ENCODE data around the gene MYOD1.

MYOD1 gene

DNA sequence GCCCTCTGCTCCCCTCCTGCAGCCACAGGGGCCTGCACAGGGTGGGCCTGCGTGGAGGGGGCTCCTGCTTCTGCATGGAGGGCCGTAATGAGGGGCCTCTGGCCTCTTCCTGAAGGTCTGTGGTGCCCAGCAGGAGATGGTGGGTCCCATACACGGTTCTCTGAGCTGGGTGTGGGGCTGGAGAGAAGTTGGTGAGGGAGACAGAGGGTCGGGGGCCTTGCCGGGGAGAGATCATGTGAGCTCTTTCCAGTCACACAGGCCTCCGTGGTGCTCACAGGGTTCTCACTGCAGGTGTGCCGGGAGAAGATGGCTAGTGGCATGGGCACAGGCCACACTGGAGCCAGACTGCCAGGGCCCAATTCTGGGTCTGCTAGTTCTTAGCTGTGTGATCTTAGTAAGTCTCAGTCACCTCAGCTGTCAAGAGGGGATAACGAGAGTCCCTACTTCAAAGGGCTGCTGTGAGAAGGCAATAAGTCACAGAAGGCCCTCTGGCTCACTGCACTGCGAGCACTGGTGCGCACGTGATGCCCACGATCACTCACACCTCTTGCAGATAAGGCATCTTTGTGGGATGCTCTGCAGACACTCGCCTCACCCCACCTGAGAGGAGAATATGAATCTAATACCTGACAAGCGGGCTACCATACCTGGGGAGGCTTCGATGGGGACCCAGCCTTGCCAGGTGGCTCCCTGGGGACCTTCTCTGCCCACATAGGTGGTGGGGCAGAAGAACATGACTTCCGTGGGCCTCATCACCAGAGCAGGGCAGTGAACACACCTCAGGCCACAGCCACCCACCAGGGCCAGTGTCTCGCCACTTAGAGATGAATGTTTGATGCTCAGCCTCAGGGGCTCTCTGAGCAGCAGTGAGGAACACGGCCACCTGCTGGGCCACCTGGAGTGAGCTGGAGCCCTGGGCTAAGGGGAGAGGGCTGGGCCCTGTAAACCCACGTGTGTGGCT is 29.7 kb downstream of the MYOD1 start:
- no peak for DNase-seq (ENCODE audit: low read depth in 2 of 2, low spot score in 1 of 2)

DNA sequence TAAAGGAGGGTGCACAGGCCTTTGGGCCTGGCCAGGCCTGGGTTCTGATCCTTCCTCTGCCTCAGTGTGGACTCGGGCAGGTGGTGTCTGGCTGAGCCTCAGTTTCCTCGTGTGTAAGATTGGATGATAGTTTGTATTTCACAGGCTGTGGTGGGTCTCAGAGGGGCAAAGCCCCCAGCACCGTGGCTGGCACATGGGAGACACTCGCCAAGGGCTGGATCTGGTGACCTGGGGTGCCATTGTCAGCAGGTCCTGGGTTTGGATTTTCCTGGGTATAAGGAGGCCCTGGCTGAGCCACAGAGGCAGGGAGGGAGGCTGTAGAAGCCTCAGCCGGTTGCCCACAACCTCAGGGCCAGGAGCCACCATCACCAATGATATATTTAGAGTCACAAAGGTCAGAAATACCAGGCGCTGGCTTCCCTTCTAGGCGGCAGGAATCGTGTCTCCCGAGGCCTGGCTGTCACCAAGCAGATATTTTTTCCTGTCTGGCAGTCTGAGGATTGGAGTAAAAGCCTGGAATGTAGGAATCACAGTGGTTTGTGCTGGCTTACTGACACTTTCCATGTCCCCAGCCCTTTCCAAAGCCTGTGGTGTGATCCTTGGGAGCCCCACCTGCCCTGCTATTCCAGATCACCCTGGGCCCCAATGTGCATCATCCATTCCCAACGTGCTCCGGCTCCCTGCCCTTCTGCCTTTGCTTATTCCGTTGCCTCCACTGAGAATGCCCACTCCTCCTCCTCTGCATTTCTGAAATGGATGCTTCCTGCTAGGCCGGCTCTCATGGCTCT is 30.8 kb downstream of the MYOD1 start:
- DNase-seq (ENCODE audit: low read depth in 2 of 2, low spot score in 1 of 2): no peak

DNA sequence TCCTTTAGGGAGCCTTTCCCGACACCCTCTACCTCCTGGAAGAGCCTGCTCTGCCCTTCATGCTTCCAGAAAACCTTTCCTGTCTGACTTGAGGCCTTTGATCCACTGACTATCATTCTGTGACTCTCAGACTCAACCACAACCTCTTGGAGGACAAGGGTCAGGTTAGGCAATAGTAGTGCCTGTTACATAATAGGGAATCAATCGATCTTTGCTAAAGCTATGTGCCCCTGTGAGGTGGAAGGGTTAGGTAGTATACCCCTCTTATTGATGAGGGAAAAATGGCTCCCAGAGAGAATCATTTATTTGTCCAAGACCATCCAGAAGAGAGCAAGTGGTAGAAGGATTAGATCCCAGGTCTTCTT is 31.4 kb downstream of the MYOD1 start:
- DNase-seq (ENCODE audit: low read depth in 2 of 2, low spot score in 1 of 2): no peak

DNA sequence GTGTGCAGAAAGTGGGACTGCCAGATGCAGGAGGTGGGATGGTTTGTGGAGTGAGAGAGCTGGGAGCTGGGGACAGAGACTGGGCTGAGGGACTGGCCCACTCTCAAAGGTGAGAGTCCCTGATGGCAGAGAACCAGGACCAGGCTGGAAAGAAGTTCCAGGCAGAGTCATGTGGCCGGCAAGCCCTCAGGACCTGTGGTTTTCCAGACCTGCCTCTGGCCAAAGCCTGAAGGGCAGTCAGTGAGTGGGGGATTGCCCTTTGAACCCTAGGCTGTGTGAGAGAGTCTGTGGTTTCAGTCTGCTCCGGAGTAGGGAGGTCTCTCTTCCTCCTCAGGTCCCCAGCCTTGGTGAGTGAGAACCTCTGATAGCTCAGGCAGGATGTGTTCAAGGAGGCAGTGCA is 32.2 kb downstream of the MYOD1 start:
- DNase-seq (ENCODE audit: low read depth in 2 of 2, low spot score in 1 of 2): no peak

GRCh38 chr11:17752144-17752543 is 32.8 kb downstream of the MYOD1 start:
- DNase-seq (ENCODE audit: low read depth in 2 of 2, low spot score in 1 of 2): no peak

GRCh38 chr11:17753153-17753552 is 33.8 kb downstream of the MYOD1 start:
- DNase-seq (ENCODE audit: low read depth in 2 of 2, low spot score in 1 of 2): no peak

DNA sequence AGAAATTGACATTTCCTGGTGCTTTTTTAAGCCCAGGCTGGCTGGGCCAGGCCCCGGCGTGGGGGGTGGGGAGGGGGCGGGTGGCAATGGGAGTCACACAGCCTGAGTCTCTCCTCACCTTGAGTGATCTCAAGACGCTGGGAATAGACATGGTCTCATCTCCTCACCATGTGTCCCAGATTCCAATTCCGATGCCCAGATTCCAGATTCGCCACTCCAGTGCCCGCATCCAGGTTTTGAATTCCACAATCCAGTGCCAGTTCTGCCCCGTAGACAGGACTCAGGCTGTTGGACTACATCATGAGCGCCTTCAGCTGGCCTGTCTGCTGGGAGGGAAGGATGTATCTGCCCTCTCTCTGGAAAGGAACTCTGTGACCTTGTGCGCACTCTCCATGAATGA is 34.3 kb downstream of the MYOD1 start:
- DNase-seq (ENCODE audit: low read depth in 2 of 2, low spot score in 1 of 2): no peak

DNA sequence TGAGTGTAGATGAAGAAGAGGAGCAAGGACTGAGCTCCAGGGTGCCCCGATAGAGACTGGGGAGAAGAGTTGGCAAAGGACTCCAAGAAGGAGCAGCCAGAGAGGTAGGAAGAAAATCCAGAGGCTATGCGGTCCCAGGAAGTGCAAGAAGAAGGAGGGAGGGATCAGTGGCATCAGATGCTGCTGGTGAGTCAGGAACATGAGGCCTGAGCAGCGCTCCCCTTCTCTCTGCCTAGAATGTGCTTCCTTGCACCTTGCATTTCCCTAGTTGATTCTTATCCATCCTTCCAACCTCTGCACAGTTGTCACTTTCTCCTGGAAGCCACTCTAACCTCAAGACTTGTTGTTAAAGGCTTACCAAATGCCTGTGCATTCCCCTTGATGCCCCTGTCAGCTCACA is 36.5 kb downstream of the MYOD1 start:
- no peak for DNase-seq (ENCODE audit: low read depth in 2 of 2, low spot score in 1 of 2)

GRCh38 chr11:17760102-17761029 is 41.0 kb downstream of the MYOD1 start:
- no peak for DNase-seq (ENCODE audit: low read depth in 2 of 2, low spot score in 1 of 2)

DNA sequence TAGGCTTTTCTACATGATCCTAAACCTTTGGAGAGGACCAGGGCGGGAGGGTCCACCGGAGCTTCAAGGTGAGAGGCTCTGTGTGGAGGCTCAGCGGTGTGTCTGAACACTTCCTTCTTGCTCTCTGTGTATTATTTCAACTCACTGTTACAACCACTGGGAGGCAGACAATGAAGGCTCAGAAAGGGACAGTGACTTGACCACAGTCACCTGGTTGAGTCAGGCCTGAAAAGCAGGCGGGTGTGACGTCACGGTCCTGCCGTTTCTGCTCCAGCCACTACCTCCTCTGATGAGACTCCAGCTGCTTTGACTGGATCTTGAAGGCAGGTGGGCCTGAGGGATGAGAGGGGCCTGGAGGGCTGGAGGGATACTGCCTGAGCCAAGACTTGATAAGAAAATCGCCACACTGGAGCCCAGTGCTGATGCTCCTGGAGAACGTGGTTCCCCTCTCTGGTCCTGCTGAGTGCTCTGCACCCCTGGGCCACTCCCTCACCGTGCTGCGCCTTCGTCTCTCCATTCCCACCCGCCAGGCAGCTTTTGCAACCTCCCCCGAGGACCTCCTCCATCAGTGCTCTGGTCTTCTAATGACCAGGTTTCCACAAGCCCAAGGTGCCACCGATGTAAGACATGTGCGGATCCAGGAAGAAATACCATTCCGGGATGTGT is 43.1 kb downstream of the MYOD1 start:
- no peak for DNase-seq (ENCODE audit: low read depth in 2 of 2, low spot score in 1 of 2)

DNA sequence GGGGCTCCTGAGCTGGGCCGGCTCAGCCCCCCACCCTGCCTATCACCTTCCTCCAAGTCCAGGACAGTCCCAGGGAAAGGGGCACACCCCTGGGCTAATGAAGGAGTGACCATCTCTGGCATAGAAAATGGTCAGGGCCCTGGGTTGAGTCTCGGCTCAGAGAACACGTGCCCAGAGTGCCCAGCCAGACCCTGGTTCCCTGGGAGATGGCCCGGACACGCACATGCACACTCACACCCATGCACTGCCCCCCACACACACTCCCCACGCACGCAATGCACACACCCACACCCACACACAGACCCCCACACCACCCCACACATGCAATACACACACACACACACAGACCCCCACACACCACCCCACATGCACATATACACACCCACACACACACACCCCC is 43.9 kb downstream of the MYOD1 start:
- no peak for DNase-seq (ENCODE audit: low read depth in 2 of 2, low spot score in 1 of 2)

GRCh38 chr11:17763703-17764102 is 44.3 kb downstream of the MYOD1 start:
- DNase-seq (ENCODE audit: low read depth in 2 of 2, low spot score in 1 of 2): no peak

DNA sequence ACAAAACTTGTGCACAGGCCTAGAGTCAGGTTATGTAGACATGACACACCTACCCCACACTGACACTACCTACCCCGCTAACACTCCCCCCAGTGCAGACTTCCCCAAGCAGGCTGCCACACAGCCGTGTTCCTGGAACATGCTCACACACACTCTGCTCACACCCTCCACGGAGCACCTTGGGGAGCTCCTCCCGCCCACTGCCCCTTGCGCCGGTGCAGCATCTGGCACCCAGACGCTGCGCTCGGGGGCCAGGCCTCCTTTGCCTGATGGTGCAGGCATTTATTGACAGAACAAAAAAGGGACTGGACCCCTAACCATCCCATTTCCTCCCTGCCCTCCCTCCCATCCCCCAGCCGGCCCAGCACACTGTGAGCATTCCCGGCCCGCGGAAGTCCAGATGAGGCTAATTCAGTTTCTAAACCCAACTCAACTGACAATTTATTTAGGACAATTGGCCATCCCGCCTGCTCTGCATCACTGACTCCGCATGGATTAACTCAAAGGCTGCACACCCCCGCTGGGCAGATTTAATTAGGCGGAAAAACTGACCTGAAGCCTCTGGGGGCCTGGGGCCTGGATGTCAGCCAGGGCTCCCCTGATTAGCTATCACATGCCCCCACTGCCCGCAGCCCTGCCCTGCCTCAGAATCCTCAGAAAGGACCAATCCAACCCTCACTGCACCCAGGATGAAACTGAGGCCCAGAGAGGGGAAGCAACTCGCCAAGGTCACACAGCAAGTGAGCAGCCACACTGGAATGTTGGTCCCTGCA is 45.3 kb downstream of the MYOD1 start:
- DNase-seq (ENCODE audit: low read depth in 2 of 2, low spot score in 1 of 2): no peak

DNA sequence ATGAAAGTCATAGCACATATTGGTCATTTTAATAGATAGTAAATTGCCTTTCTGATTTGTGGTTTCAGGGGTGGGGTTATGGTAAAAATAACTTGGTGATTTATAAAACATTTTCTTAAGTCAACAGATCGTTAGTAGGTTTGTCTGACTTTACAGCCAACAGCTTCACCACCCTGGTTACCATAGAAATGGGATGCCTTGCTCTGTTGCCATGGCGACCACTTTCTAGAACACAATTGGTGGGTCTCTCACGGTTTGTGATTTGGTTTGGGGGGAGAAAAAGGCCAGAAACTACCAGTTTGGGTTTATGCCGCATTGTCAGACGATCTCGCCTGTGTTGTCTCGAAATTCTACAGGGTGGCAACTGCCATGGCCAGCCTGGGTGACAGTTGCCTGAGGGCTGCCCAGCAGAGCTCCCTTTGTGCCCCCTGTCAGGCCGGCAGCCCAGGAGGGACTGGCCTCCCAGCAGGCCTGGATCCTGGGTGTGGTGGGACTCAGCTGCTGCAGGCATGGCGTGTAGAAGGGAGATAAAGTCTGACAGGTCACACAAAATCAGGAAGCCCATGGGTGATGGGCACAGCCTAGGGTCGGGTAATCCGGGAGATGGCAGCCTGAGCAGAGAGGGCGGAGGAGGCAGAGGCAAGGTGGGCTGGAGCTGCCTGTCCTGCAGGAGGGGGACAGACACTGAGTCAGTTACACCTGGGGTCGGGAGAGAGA is 46.1 kb downstream of the MYOD1 start:
- no peak for DNase-seq (ENCODE audit: low read depth in 2 of 2, low spot score in 1 of 2)

DNA sequence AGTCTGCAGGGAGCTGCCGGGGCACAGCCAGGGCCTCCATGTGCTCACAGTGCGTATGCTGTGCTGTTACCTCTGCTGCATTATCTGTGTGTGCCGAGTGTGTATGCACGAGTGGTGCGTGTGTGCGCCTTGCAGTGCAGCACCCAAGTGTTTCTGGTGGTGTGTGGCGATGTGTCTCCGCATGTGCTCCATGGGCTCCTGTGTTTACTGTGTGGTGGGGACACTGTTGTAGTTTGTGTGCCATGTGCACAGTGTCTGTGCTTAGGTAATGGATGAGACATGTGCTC is 46.6 kb downstream of the MYOD1 start:
- DNase-seq (ENCODE audit: low read depth in 2 of 2, low spot score in 1 of 2): no peak

DNA sequence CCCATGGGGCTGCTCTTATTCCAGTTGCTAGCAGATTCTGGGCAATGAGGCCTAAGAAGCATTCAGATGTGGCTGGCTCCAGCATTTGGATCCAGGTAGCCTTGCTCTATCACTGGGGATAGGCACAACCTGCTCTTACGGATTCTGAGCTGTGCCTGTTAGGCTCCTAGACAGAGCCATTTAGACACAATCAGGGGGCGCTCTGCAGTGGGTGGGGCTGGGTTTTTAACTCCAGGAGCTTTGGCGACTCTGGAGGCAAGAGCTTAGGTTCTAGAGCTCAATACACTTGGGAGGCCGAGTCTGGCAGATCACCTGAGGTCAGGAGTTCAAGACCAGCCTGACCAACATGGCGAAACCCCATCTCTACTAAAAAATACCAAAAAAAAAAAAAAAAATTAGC is 47.2 kb downstream of the MYOD1 start:
- no peak for DNase-seq (ENCODE audit: low read depth in 2 of 2, low spot score in 1 of 2)

DNA sequence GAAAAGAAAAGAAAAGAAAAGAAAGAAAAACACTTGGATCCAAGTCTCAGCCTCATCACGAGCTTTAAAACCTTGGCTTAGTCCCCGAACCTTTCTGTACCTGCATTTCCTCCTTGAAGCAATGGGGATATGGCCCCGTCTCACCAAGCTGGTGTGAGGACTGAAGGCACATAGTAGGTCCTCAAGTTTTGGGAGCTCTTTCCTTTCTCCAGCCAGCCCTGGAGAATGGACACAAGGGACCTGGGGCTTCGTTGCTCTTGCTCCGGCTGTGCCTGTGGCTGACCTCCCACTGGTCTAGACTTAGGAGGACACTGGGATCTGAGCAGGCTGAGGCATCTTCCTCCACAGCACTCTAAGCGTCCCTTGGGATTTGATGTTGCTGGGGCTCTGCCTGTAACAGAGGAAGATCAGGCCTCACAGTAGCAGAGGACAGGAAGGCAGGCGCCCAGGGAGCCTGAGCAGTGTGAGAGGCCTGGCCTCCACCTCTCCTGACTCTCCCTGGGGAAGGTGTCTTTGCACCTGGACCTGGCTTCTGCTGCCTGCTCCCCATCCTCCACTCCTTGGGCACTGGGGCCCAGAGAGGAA is 48.0 kb downstream of the MYOD1 start:
- DNase-seq (ENCODE audit: low read depth in 2 of 2, low spot score in 1 of 2): no peak

- DNase-seq (ENCODE audit: low read depth in 2 of 2, low spot score in 1 of 2): no peak
Observed at GRCh38 chr11:17767914-17768313, 48.5 kb downstream of the MYOD1 start.

DNA sequence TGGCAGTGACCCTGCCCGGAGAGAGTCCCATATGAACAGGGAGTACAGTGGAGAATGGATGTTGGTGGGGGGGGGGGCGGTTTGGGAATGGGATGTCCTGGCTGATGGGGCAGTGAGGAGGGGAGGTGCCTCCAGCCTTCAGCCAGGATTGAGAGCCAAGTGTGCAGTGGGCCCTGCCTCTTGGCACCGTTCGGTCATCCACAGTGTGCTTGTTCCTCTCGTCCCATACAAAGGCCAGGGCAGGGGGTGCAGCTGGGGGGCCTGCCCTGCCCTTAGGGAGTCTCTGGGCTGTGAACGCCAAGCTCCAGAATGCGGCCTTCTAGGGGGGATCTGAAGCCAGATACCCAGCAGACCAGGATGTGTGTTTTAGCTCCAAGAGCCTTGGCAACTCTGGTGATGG is 49.2 kb downstream of the MYOD1 start:
- no peak for DNase-seq (ENCODE audit: low read depth in 2 of 2, low spot score in 1 of 2)
